Activated T-helper 1 cell treated with anti-CD3 and anti-CD28 coated beads, Interleukin-12 subunit alpha, Interleukin-12 subunit beta, Interleukin-2, Interleukin-4 antibody, amounts not matched to agents 30 ng/mL and 10 ng/mL and 1 ng/mL, durations not matched to agents 14 hours and 24 hours and 36 hours (primary cell): ENCODE measurements around the gene TNFAIP2. TPM values are rescaled to one million over a fixed set of nuclear protein-coding genes. Genes with fewer than 3 reads are reported as not detected.

Experiments used
- DNase-seq: peaks from one replicate; pipeline ENCODE4 v3.0.0; 2021; ENCODE audit warnings: low spot score
- H3K27ac Mint-ChIP-seq: one replicate; pipeline ENCODE4 v1.8.0; 2021; ENCODE audit warnings: mild to moderate bottlenecking, mixed read lengths
- H3K27me3 Mint-ChIP-seq: one replicate; pipeline ENCODE4 v1.8.0; 2022; ENCODE audit warnings: mild to moderate bottlenecking, moderate library complexity, mixed read lengths; ENCODE audit not compliant: insufficient read depth
- H3K36me3 Mint-ChIP-seq: one replicate; pipeline ENCODE4 v1.8.0; 2021; ENCODE audit warnings: low read depth, mixed read lengths
- H3K4me1 Mint-ChIP-seq: one replicate; pipeline ENCODE4 v1.8.0; 2021; ENCODE audit warnings: low read depth, mixed read lengths
- H3K4me3 Mint-ChIP-seq: one replicate; pipeline ENCODE4 v1.8.0; 2021; ENCODE audit warnings: mild to moderate bottlenecking, moderate library complexity, mixed read lengths
- H3K9me3 Mint-ChIP-seq: one replicate; pipeline ENCODE4 v1.8.0; 2021; ENCODE audit warnings: mixed read lengths
- intact Hi-C: fragments of 100-400 bp; cut with micrococcal nuclease; formaldehyde crosslinking; loops from one replicate; pipeline ENCODE4 v1.15.1; 2024
- total RNA-seq: library from RNA; stranded (reverse); gene quantifications from 2 replicates; pipeline ENCODE4 v1.2.3, GENCODE V29; 2022

TNFAIP2 gene
- total RNA-seq, 1 donor from 2014 or later: 2.3 TPM

- H3K4me1 Mint-ChIP-seq: no peaks in the 10 kb centered on the region
- DNase-seq: no peak
- H3K4me3 Mint-ChIP-seq: no peak overlapping the region
- intact Hi-C loops: no loop called here
- no peaks in the 10 kb centered on the region for H3K36me3 Mint-ChIP-seq
- H3K27ac Mint-ChIP-seq: no peak overlapping the region
- peaks cover 9% of the 10 kb centered on the region for H3K27me3 Mint-ChIP-seq
- H3K9me3 Mint-ChIP-seq: peaks cover 6% of the 10 kb centered on the region
These were observed 55.8 kb downstream of the TNFAIP2 start for GRCh38 chr14:103179094-103179493.

- intact Hi-C loops: no loop called here
- H3K4me3 Mint-ChIP-seq: no peak overlapping the region
- H3K4me1 Mint-ChIP-seq: no peaks in the 10 kb centered on the region
- no peak overlapping the region for H3K27ac Mint-ChIP-seq
- H3K36me3 Mint-ChIP-seq: no peaks in the 10 kb centered on the region
- no peak for DNase-seq
- H3K9me3 Mint-ChIP-seq: no peaks in the 10 kb centered on the region
- peaks cover 11% of the 10 kb centered on the region for H3K27me3 Mint-ChIP-seq
These were observed 57.1 kb downstream of the TNFAIP2 start for GRCh38 chr14:103180331-103180730.

GRCh38 chr14:103184046-103184445, 60.8 kb downstream of the TNFAIP2 start:
- H3K9me3 Mint-ChIP-seq: no peaks in the 10 kb centered on the region
- H3K36me3 Mint-ChIP-seq: no peaks in the 10 kb centered on the region
- no peaks in the 10 kb centered on the region for H3K4me1 Mint-ChIP-seq
- no peak for DNase-seq
- intact Hi-C loops: no loop called here
- H3K27ac Mint-ChIP-seq: no peak overlapping the region
- H3K4me3 Mint-ChIP-seq: no peak overlapping the region
- peaks cover 37% of the 10 kb centered on the region for H3K27me3 Mint-ChIP-seq

GRCh38 chr14:103185051-103186029, 62.1 kb downstream of the TNFAIP2 start:
- no peak overlapping the region for H3K4me3 Mint-ChIP-seq
- intact Hi-C loops: loop anchor here (1.0 kb wide), 1 partner anchor 80 kb away; no protein-coding TSS in a partner anchor
- peaks cover 40% of the 10 kb centered on the region for H3K27me3 Mint-ChIP-seq
- H3K36me3 Mint-ChIP-seq: no peaks in the 10 kb centered on the region
- no peaks in the 10 kb centered on the region for H3K4me1 Mint-ChIP-seq
- DNase-seq: no peak
- H3K9me3 Mint-ChIP-seq: no peaks in the 10 kb centered on the region
- no peak overlapping the region for H3K27ac Mint-ChIP-seq

- Mint-ChIP-seq H3K4me3 (no peak overlapping the region), H3K4me1 (no peaks in the 10 kb centered on the region), H3K36me3 (no peaks in the 10 kb centered on the region), H3K27ac (no peak overlapping the region), H3K27me3 (peaks cover 47% of the 10 kb centered on the region), H3K9me3 (no peaks in the 10 kb centered on the region)
- intact Hi-C loops: no loop called here
- DNase-seq: no peak
These were observed 63.1 kb downstream of the TNFAIP2 start for GRCh38 chr14:103186241-103186822.

Other genes with a start within 250 kb of the TNFAIP2 start
- 0.44 and 0.69 TPM in 2 replicates for gene AMN, start 200.8 kb upstream of the TNFAIP2 start, total RNA-seq
- gene CDC42BPB, start 65.9 kb upstream of the TNFAIP2 start, total RNA-seq: 1.5 and 1.6 TPM in 2 replicates
- gene LBHD2, start 39.3 kb upstream of the TNFAIP2 start, total RNA-seq: not detected in 2 replicates
- gene EXOC3L4, start 28.7 kb upstream of the TNFAIP2 start, total RNA-seq: not detected in 2 replicates
- gene EIF5, start 210.8 kb downstream of the TNFAIP2 start, total RNA-seq: 279 and 292 TPM in 2 replicates